ENCODE results near the gene NEK4.

DNA sequence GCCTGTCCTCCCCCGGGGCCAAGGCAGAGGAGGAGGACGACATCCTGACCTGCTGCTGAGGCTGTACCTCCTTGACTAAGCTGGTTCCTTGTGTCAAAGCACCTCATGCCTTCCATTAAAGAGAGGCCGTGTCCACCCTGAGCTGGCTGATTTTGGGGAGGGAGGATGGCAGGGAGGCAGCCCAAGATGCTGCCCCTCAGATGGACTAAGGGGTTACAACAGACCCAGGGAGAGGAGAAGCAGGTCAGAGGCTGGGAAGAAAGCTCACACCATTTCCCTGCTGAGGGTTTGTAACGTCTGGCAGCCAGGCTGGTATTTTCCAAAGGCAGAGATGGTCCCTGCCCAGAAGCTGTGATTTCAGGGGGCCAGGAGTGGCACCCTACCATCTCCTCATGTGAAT is 21.2 kb upstream of the NEK4 start:
- TF ChIP-seq MYC (IDR thresholded peaks at IDR 0.05; ENCODE audit: insufficient read depth, insufficient read length, insufficient replicate concordance, low read length, severe bottlenecking) (no peak), RELA (IDR thresholded peaks at IDR 0.05; ENCODE audit: borderline replicate concordance, partially characterized antibody) (no peak)

Measured in GM12878 (cell line).